MM.1S (cell line): ENCODE measurements around the gene ARHGAP45.

ENCODE experiments used
- EZH2 ChIP-seq: fragments of 300-600 bp; sonication (generic); optimal IDR thresholded peaks from 2 replicates; pipeline ENCODE3; 2017; ENCODE audit warnings: low read depth, mild to moderate bottlenecking, antibody characterized with exemption, low read length, mixed read lengths
- TF ChIP-seq, protein P1 (sequence below): fragments of 300-600 bp; sonication (generic); IDR thresholded peaks from 2 replicates; pipeline ENCODE4 v1.5.1; 2016; ENCODE audit warnings: antibody characterized with exemption, low read length, mixed read lengths

DNA sequence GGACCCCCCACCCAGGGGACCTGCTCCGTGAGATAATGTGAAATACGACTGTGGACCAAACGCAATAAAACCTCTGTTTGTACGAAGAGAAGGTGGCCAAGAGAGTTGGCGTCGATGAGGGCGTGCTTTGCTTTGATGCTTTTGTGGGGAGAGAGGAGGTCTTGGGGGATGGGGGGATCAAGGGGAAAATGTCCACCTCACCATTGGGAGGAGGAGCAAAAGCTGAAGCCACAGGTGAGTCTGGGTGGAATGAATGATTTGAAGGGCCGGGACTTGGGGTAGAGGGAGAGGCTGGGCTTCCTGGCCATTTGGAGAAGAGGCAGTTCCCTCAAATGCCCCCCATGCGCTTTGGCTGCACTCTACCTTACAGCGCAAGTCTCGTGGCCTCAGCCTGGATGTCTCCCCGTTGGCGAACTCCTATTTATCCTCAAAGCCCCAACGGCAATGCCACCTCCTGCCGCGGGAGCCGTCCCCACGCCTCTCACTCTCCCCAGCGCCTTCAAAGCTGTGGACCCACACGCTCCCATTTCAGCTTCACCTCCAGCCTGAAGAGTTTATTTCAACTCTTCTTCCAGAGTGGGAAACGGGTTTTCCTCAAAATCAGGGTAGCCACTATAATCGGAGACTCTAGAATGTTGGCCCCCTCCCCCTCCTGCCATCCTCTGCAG is 27.9 kb upstream of the ARHGAP45 start:
- TF ChIP-seq, protein P1, sequence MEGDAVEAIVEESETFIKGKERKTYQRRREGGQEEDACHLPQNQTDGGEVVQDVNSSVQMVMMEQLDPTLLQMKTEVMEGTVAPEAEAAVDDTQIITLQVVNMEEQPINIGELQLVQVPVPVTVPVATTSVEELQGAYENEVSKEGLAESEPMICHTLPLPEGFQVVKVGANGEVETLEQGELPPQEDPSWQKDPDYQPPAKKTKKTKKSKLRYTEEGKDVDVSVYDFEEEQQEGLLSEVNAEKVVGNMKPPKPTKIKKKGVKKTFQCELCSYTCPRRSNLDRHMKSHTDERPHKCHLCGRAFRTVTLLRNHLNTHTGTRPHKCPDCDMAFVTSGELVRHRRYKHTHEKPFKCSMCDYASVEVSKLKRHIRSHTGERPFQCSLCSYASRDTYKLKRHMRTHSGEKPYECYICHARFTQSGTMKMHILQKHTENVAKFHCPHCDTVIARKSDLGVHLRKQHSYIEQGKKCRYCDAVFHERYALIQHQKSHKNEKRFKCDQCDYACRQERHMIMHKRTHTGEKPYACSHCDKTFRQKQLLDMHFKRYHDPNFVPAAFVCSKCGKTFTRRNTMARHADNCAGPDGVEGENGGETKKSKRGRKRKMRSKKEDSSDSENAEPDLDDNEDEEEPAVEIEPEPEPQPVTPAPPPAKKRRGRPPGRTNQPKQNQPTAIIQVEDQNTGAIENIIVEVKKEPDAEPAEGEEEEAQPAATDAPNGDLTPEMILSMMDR: no peak; the same call in 1 of the 2 replicates
- no peak for TF ChIP-seq EZH2
